ES-I3 (cell line): ENCODE measurements around the gene IGFN1.
"Not testable (repeated sequence)": the region's sequence is repeated elsewhere in the genome, so short reads cannot be mapped to it uniquely, and the experiment has no call there.

ENCODE experiments used
- H3K36me3 ChIP-seq: 2 replicates; pipeline ENCODE4 v1.6.1; 2013; ENCODE audit warnings: mild to moderate bottlenecking, low read length, control low read depth, moderate library complexity; ENCODE audit not compliant: insufficient read depth
- H3K4me1 ChIP-seq: 2 replicates; pipeline ENCODE4 v1.6.1; 2013; ENCODE audit warnings: mild to moderate bottlenecking, control low read depth, low read length; ENCODE audit not compliant: insufficient read depth
- H3K9ac ChIP-seq: 2 replicates; pipeline ENCODE4 v1.6.1; 2013; ENCODE audit warnings: low read depth, mild to moderate bottlenecking, low read length, moderate library complexity
- H3K9me3 ChIP-seq: 2 replicates; pipeline ENCODE4 v1.6.1; 2013; ENCODE audit warnings: mild to moderate bottlenecking, low read length, moderate library complexity; ENCODE audit not compliant: control insufficient read depth, insufficient read depth

IGFN1 gene

GRCh38 chr1:201248721-201249559 lies 58.3 kb downstream of the IGFN1 start:
- no peaks in the 10 kb centered on the region for H3K9me3 ChIP-seq
- no peaks in the 10 kb centered on the region for H3K36me3 ChIP-seq
- no peak overlapping the region for H3K9ac ChIP-seq
- H3K4me1 ChIP-seq = no peaks in the 10 kb centered on the region

- no peaks in the 10 kb centered on the region for H3K9me3 ChIP-seq
- no peak overlapping the region for H3K9ac ChIP-seq
- H3K4me1 ChIP-seq = no peaks in the 10 kb centered on the region
- no peaks in the 10 kb centered on the region for H3K36me3 ChIP-seq
Observed at GRCh38 chr1:201250326-201251011, 59.8 kb downstream of the IGFN1 start.

GRCh38 chr1:201251411-201251810 lies 60.8 kb downstream of the IGFN1 start:
- H3K9me3 ChIP-seq = no peaks in the 10 kb centered on the region
- H3K4me1 ChIP-seq = no peaks in the 10 kb centered on the region
- no peak overlapping the region for H3K9ac ChIP-seq
- H3K36me3 ChIP-seq = no peaks in the 10 kb centered on the region

DNA sequence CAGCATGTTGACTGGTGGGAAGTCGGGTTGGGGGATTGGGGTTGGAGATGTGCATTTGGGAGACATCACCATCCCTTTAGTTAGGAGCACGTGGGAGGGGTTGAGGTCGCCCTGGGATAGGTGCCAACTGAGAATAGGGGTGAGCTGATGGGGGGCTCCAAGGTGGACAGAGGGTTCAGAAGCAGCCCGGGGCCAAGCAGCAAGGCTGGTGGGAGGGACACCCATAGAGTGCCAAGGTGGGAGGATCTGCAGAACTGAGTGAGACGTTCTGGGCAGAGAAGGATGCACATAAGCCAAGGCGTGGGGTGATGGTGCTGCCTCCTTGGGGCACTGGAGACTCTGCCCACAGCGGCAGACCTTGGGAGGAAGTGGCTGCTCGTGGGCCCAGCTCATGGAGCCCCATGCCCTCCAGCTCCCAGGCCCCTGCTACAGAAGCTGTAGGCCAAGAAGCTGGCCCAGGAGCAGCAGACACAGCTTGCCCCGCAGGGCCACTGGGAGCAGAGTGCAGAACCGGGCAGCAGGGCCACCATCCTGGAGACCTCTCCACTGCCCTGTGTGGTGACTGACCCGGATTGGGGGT lies 61.3 kb downstream of the IGFN1 start:
- no peak overlapping the region for H3K9ac ChIP-seq
- H3K36me3 ChIP-seq = no peaks in the 10 kb centered on the region
- no peaks in the 10 kb centered on the region for H3K4me1 ChIP-seq
- no peaks in the 10 kb centered on the region for H3K9me3 ChIP-seq

DNA sequence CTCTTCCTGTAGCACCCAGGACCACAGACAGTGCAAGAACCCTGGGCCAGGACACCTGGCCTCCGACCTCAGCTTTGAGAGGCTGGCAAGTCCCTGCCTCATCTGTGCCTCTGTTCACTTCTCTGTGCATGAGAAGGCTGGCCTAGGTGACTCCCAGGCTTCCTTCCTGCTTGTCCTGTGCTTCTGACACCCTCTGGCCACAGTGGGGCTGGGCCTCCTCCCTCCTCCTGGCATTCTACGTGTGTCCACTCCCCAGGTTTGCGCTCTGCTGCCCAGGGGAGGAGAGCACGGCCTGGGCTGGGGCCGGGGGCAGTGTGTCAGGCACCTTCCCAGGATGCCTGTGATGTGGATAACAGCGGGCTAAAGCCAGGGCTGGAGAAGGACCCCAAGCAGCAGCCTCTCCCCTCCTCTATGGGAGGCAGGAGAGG lies 62.3 kb downstream of the IGFN1 start:
- H3K9me3 ChIP-seq = no peaks in the 10 kb centered on the region
- no peak overlapping the region for H3K9ac ChIP-seq
- no peaks in the 10 kb centered on the region for H3K36me3 ChIP-seq
- no peaks in the 10 kb centered on the region for H3K4me1 ChIP-seq

GRCh38 chr1:201253411-201253810 lies 62.8 kb downstream of the IGFN1 start:
- H3K9me3 ChIP-seq = no peaks in the 10 kb centered on the region
- no peak overlapping the region for H3K9ac ChIP-seq
- H3K4me1 ChIP-seq = no peaks in the 10 kb centered on the region
- no peaks in the 10 kb centered on the region for H3K36me3 ChIP-seq

GRCh38 chr1:201253906-201254624 lies 63.4 kb downstream of the IGFN1 start:
- Histone ChIP-seq H3K9ac (no peak overlapping the region), H3K9me3 (no peaks in the 10 kb centered on the region)

GRCh38 chr1:201254625-201255478 lies 64.2 kb downstream of the IGFN1 start:
- Histone ChIP-seq H3K9ac (no peak overlapping the region), H3K9me3 (no peaks in the 10 kb centered on the region), H3K4me1 (no peaks in the 10 kb centered on the region), H3K36me3 (no peaks in the 10 kb centered on the region)

More at GRCh38 chr1:201253906-201254624, 63.4 kb downstream of the IGFN1 start:
- H3K4me1 ChIP-seq = no peaks in the 10 kb centered on the region
- no peaks in the 10 kb centered on the region for H3K36me3 ChIP-seq

DNA sequence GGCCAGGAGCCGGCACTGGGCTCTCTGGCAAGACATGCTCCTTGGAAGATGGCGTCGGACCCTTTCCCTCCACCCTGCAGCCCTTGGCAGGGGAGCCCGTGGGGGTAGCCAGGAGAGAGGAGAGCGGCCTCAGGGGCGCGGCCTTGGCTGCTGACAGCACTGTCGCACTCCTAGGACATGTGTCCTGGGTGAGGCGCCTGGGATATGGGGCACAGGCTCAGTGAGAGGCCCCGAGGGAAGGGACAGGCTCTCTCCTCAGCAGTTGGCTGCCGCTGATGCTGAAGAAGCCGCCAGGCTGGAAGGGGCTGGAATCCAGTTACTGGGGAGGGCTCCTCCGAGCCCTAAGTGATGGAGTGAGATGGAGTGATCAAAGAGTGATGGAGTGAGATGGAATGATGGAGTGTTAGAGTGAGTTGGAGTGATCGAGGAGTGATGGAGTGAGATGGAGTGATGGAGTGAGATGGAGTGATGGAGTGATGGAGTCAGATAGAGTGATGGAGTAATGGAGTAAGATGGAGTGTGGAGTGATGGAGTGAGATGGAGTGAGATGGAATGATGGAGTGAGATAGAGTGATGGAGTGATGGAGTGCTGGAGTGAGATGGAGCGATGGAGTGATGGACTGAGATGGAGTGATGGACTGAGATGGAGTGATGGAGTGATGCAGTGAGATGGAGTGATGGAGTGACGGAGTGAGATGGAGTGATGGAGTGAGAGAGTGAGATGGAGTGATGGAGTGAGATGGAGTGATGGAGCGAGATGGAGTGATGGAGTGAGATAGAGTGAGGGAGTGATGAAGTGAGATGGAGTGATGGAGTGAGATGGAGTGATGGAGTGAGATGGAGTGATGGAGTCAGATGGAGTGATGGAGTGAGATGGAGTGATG lies 65.1 kb downstream of the IGFN1 start:
- no peaks in the 10 kb centered on the region for H3K9me3 ChIP-seq
- no peaks in the 10 kb centered on the region for H3K36me3 ChIP-seq
- peaks cover 3% of the 10 kb centered on the region; the same call in 1 of the 2 replicates for H3K4me1 ChIP-seq

DNA sequence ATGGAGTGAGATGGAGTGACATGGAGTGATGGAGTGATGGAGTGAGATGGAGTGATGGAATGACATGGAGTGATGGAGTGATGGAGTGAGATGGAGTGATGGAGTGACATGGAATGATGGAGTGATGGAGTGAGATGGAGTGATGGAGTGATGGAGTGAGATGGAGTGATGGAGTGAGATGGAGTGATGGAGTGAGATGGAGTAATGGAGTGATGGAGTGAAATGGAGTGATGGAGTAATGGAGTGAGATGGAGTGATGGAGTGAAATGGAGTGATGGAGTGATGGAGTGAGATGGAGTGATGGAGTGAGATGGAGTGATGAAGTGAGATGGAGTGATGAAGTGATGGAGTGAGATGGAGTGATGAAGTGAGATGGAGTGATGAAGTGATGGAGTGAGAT lies 67.5 kb downstream of the IGFN1 start:
- not testable (repeated sequence) for H3K36me3 ChIP-seq, H3K4me1 ChIP-seq, H3K9ac ChIP-seq, H3K9me3 ChIP-seq

More for the DNA sequence above, 65.1 kb downstream of the IGFN1 start:
- H3K9ac ChIP-seq = no peak overlapping the region

DNA sequence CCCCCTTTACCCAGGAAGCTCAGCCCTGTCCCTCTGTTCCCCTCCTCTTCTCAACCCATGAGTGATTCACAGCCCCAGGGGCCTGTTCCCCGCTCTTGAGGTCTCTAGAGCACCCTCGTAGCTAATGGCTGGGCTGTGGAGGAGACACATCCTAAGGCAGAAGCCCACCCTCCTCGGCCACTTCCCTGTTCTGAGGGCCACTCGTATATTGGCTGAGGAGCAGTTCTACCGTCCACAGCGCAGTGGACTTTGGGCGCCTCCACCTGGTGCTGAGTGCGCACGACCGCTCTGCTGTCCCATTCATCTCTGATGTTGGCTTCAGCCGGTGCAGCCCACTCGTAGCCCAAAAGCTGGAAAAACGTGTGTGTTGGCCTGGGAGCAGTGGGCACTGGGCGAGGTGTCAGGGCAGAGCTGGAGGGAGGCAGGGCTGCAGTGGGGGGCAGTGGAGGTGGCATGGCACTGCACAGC lies 68.2 kb downstream of the IGFN1 start:
- H3K9me3 ChIP-seq = no peaks in the 10 kb centered on the region
- no peaks in the 10 kb centered on the region for H3K36me3 ChIP-seq
- H3K9ac ChIP-seq = no peak overlapping the region
- H3K4me1 ChIP-seq = peaks cover 3% of the 10 kb centered on the region; the same call in 1 of the 2 replicates

- Histone ChIP-seq H3K9ac (peak overlapping the region; percentile 52; the same call in 1 of the 2 replicates), H3K4me1 (peaks cover 3% of the 10 kb centered on the region; the same call in 1 of the 2 replicates), H3K36me3 (no peaks in the 10 kb centered on the region), H3K9me3 (no peaks in the 10 kb centered on the region)
Observed at GRCh38 chr1:201259476-201260235, 69.0 kb downstream of the IGFN1 start.
